GM23338 (cell line): ENCODE results near the gene NFKBIB. TPM values are rescaled to one million over a fixed set of nuclear protein-coding genes. Genes with fewer than 3 reads are reported as not detected.

Experiments
- ATAC-seq: fragments of 200-7000 bp; cut with Tn5 transposase; 3 replicates; pipeline ENCODE4 v1.9.1; 2020
- DNase-seq: peaks from one replicate; pipeline ENCODE4 v3.0.0-alpha.2; 2015; ENCODE audit warnings: low spot score
- H2AFZ ChIP-seq: fragments of 200-600 bp; sonication (generic); 2 replicates; pipeline ENCODE4 v1.8.0; 2016; ENCODE audit warnings: antibody characterized with exemption, mild to moderate bottlenecking, moderate library complexity
- H3F3A ChIP-seq: fragments of 200-600 bp; sonication (generic); replicated peaks from 2 replicates; pipeline ENCODE4 v1.8.0; 2017; ENCODE audit warnings: antibody characterized with exemption, mixed run types, low read depth
- H3K27ac ChIP-seq: fragments of 200-600 bp; sonication (generic); 2 replicates; pipeline ENCODE4 v1.6.1; 2016; ENCODE audit warnings: low read depth
- H3K27me3 ChIP-seq: fragments of 200-600 bp; sonication (generic); 2 replicates; pipeline ENCODE4 v1.8.0; 2016; ENCODE audit warnings: mild to moderate bottlenecking, mixed run types, moderate library complexity; ENCODE audit not compliant: insufficient read depth
- H3K36me3 ChIP-seq: fragments of 200-600 bp; sonication (generic); 2 replicates; pipeline ENCODE4 v1.8.0; 2016; ENCODE audit warnings: mild to moderate bottlenecking; ENCODE audit not compliant: insufficient read depth
- H3K4me1 ChIP-seq: fragments of 200-600 bp; sonication (generic); 2 replicates; pipeline ENCODE4 v1.8.0; 2016; ENCODE audit warnings: mild to moderate bottlenecking, moderate library complexity; ENCODE audit not compliant: insufficient read depth
- H3K4me2 ChIP-seq: fragments of 200-600 bp; sonication (generic); 2 replicates; pipeline ENCODE4 v1.7.1; 2017; ENCODE audit warnings: mixed run types
- H3K4me3 ChIP-seq: fragments of 200-600 bp; sonication (generic); 2 replicates; pipeline ENCODE4 v1.6.1; 2016; ENCODE audit warnings: mixed run types
- H3K79me2 ChIP-seq: fragments of 200-600 bp; sonication (generic); replicated peaks from 2 replicates; pipeline ENCODE4 v1.8.0; 2017; ENCODE audit warnings: mild to moderate bottlenecking; ENCODE audit not compliant: insufficient read depth
- H3K9me2 ChIP-seq: fragments of 200-600 bp; sonication (generic); 2 replicates; pipeline ENCODE4 v1.8.0; 2017; ENCODE audit not compliant: insufficient read depth
- H4K20me1 ChIP-seq: fragments of 200-600 bp; sonication (generic); replicated peaks from 2 replicates; pipeline ENCODE4 v1.8.0; 2017; ENCODE audit warnings: mild to moderate bottlenecking; ENCODE audit not compliant: insufficient read depth
- H3K27ac Mint-ChIP-seq: 2 replicates; pipeline ENCODE4 v1.8.0; 2020; ENCODE audit warnings: inconsistent platforms, mild to moderate bottlenecking, moderate library complexity, mixed read lengths
- H3K27me3 Mint-ChIP-seq: 3 replicates; pipeline ENCODE4 v1.8.0; 2022; ENCODE audit warnings: low read depth, mild to moderate bottlenecking, moderate library complexity, mixed read lengths, inconsistent platforms; ENCODE audit not compliant: insufficient read depth, poor library complexity
- H3K36me3 Mint-ChIP-seq: 3 replicates; pipeline ENCODE4 v1.8.0; 2021; ENCODE audit warnings: low read depth, mild to moderate bottlenecking, inconsistent platforms, moderate library complexity, mixed read lengths
- H3K4me1 Mint-ChIP-seq: 3 replicates; pipeline ENCODE4 v1.8.0; 2020; ENCODE audit warnings: mild to moderate bottlenecking, inconsistent platforms, mixed read lengths
- H3K4me3 Mint-ChIP-seq: 3 replicates; pipeline ENCODE4 v1.8.0; 2021; ENCODE audit warnings: moderate library complexity, mild to moderate bottlenecking, inconsistent platforms, mixed read lengths
- H3K9me3 Mint-ChIP-seq: 3 replicates; pipeline ENCODE4 v1.8.0; 2020; ENCODE audit warnings: moderate library complexity, mild to moderate bottlenecking, inconsistent platforms, mixed read lengths
- JUNB ChIP-seq: IDR thresholded peaks from one replicate; pipeline ENCODE4 v1.6.1; 2016; ENCODE audit warnings: antibody characterized with exemption; ENCODE audit not compliant: unreplicated experiment
- NANOG ChIP-seq: IDR thresholded peaks from 2 replicates; pipeline ENCODE4 v1.6.1; 2016; ENCODE audit warnings: antibody characterized with exemption, borderline replicate concordance
- STAT1 ChIP-seq: IDR thresholded peaks from one replicate; pipeline ENCODE4 v1.6.1; 2016; ENCODE audit warnings: antibody characterized with exemption; ENCODE audit not compliant: unreplicated experiment
- ZNF114 ChIP-seq: fragments of 250-450 bp; sonication (Bioruptor Pico); IDR thresholded peaks from 2 replicates; pipeline ENCODE4 v1.5.0; 2020; ENCODE audit warnings: mild to moderate bottlenecking, moderate library complexity
- polyA plus RNA-seq: library from polyadenylated mRNA; unstranded; fragments of >200 nt; fragmentation: Nextera tagmentation; extraction: Ambion mirVana; gene quantifications from 2 replicates; pipeline ENCODE4 v1.2.1, GENCODE V29; 2016
- total RNA-seq: library from RNA; depleted of rRNA; stranded (reverse); fragments of >200 nt; shearing (Covaris generic); gene quantifications from 2 replicates; pipeline ENCODE4 v1.2.3, GENCODE V29; 2014
- TF ChIP-seq, protein P1 (sequence below): IDR thresholded peaks from one replicate; pipeline ENCODE4 v1.6.1; 2018; ENCODE audit warnings: antibody characterized with exemption; ENCODE audit not compliant: unreplicated experiment
- TF ChIP-seq, protein P2 (sequence below): IDR thresholded peaks from 2 replicates; pipeline ENCODE4 v1.6.1; 2016; ENCODE audit warnings: antibody characterized with exemption

Gene NFKBIB
- total and polyA plus RNA-seq, 2 experiments from 2014 or later: 39.5 to 39.6 TPM

DNA sequence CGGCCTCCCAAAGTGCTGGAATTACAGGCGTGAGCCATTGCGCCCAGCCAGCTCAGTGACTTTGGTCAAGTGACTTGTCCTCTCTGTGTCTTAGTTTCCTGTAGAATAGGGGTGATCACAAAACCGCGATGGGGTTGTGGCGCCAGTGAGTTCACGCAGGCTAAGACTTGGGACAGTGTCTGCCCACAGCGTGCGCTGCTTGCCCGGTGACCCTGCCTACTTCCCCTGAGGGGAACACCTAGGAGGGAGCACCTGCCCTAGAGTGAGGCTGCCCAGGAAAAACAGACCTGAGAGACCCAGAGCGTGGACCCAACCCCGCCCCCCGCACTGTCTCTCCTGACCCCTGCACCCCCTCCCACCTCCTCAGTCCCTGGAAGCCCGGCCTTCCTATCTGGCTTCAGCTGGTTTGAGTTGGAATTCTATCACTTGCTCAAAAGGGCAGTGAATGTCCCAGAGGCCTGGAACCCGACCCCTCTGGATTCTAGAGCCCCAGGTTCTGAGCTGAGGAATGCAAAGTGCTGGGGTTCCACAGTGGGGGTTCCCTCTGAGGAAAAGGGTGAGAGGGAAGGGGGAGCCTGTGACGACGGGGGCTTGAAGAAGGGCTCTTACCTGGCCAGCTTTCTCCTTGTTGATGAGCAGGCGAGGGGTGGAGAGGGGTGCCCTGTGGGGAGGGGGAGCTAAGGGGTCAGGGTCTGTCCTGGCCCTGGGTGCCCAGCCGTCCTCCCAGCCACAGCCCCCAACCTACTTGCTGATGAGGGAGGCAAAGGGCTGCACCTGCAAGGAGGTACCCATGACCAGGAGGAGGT, 19.5 kb upstream of the NFKBIB start (continued):
- TF ChIP-seq, protein P1, sequence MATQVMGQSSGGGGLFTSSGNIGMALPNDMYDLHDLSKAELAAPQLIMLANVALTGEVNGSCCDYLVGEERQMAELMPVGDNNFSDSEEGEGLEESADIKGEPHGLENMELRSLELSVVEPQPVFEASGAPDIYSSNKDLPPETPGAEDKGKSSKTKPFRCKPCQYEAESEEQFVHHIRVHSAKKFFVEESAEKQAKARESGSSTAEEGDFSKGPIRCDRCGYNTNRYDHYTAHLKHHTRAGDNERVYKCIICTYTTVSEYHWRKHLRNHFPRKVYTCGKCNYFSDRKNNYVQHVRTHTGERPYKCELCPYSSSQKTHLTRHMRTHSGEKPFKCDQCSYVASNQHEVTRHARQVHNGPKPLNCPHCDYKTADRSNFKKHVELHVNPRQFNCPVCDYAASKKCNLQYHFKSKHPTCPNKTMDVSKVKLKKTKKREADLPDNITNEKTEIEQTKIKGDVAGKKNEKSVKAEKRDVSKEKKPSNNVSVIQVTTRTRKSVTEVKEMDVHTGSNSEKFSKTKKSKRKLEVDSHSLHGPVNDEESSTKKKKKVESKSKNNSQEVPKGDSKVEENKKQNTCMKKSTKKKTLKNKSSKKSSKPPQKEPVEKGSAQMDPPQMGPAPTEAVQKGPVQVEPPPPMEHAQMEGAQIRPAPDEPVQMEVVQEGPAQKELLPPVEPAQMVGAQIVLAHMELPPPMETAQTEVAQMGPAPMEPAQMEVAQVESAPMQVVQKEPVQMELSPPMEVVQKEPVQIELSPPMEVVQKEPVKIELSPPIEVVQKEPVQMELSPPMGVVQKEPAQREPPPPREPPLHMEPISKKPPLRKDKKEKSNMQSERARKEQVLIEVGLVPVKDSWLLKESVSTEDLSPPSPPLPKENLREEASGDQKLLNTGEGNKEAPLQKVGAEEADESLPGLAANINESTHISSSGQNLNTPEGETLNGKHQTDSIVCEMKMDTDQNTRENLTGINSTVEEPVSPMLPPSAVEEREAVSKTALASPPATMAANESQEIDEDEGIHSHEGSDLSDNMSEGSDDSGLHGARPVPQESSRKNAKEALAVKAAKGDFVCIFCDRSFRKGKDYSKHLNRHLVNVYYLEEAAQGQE: no peak
- TF ChIP-seq NANOG: no peak
- TF ChIP-seq ZNF114 (CRISPR knock-in tag): no peak
- TF ChIP-seq JUNB: no peak

DNA sequence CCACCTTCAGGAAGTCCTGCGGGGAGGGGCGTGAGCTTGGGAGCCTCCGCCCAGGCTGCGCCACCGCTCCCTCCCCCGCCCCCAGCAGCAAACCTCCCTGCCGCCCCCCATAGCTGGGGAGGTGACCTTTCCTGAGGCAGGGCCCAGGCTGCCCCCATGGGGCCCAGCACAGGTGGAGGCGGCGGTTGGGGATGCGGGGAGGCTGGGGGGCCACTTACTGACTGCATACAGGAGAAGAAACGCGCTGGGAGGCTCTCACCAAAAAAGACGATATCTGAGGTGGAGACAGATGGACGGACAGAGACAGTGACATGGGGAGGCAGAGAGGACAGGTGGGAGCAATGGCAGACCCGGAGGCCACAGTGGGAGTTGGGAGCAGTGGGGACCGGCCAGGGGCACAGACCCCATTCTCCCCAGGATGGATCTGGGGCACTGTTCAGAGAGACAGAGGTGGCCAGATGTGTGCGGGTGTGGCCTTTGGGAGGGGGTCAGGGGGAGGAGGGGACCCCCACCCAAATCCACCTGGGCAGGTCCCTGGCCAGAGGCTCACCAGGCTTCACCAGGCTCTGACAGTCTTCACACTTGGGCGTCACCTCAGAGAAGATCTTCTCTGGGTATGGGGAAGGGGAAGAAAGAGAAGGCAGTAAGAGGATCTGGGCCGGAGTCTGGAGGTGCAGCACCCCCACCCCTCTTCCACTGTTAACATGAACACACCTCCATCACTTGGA, 18.7 kb upstream of the NFKBIB start:
- no peak overlapping the region for H3K27ac Mint-ChIP-seq
- H3K9me3 Mint-ChIP-seq: no peaks in the 10 kb centered on the region
- Histone ChIP-seq H3K27ac (no peak overlapping the region), H3K79me2 (no peaks in the 10 kb centered on the region), H3K4me3 (no peak overlapping the region), H2AFZ (no peak overlapping the region), H3K4me1 (peaks cover 17% of the 10 kb centered on the region), H4K20me1 (no peaks in the 10 kb centered on the region), H3K4me2 (no peak overlapping the region), H3K27me3 (peaks cover 3% of the 10 kb centered on the region; the same call in 1 of the 2 replicates), H3K9me2 (no peaks in the 10 kb centered on the region), H3K36me3 (no peaks in the 10 kb centered on the region), H3F3A (no peaks in the 10 kb centered on the region)
- peaks cover 4% of the 10 kb centered on the region for H3K27me3 Mint-ChIP-seq
- peaks cover 27% of the 10 kb centered on the region for H3K4me1 Mint-ChIP-seq
- H3K4me3 Mint-ChIP-seq: no peak overlapping the region
- no peaks in the 10 kb centered on the region; the same call in 2 of the 3 replicates for H3K36me3 Mint-ChIP-seq
- DNase-seq: no peak
- ATAC-seq: no peak; the same call in 2 of the 3 replicates
- TF ChIP-seq STAT1 (no peak), ZNF114 (CRISPR knock-in tag) (no peak)
- TF ChIP-seq, protein P1: no peak
- TF ChIP-seq, protein P2, sequence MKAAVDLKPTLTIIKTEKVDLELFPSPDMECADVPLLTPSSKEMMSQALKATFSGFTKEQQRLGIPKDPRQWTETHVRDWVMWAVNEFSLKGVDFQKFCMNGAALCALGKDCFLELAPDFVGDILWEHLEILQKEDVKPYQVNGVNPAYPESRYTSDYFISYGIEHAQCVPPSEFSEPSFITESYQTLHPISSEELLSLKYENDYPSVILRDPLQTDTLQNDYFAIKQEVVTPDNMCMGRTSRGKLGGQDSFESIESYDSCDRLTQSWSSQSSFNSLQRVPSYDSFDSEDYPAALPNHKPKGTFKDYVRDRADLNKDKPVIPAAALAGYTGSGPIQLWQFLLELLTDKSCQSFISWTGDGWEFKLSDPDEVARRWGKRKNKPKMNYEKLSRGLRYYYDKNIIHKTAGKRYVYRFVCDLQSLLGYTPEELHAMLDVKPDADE: no peak
